D721Med (cell line): ENCODE measurements around the gene SLC25A21.

ENCODE experiments used
- DNase-seq: peaks from one replicate; pipeline ENCODE4 v3.0.0; 2011; ENCODE audit warnings: low spot score; ENCODE audit not compliant: insufficient read length
- FAIRE-seq: peaks from 2 replicates; lab custom pipeline; 2011; peaks lifted over from hg19 to GRCh38; lab: Jason Lieb, UNC
- CTCF ChIP-seq: IDR thresholded peaks from 2 replicates; pipeline ENCODE4 v1.5.1; 2012; ENCODE audit warnings: mild to moderate bottlenecking, control low read depth; ENCODE audit not compliant: insufficient read depth; ENCODE audit errors: missing control alignments

SLC25A21 gene

DNA sequence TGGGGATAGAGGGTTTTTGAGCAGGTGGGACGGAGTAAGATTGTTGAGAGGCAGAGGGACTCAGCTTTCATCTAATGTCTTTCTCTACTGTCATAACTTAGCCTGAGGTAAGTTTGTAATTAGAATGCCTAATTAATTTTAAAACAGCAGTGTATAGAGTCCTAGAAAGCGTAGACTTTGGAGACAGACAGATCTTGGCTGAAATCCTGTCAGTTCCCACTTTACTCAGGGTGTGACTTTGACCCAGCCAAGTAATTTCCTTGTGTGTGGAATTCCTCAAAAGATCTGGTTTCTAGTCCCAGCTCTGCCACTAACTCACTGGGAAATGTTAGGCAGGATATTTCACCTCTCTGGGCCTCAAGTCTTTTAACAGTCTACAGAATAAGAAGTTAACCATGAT lies 74.3 kb downstream of the SLC25A21 start:
- no peak for TF ChIP-seq CTCF
- FAIRE-seq (no peak), DNase-seq (no peak)

- DNase-seq (no peak), FAIRE-seq (no peak)
- no peak for TF ChIP-seq CTCF
Observed at GRCh38 chr14:37094502-37094901, 77.9 kb downstream of the SLC25A21 start.

DNA sequence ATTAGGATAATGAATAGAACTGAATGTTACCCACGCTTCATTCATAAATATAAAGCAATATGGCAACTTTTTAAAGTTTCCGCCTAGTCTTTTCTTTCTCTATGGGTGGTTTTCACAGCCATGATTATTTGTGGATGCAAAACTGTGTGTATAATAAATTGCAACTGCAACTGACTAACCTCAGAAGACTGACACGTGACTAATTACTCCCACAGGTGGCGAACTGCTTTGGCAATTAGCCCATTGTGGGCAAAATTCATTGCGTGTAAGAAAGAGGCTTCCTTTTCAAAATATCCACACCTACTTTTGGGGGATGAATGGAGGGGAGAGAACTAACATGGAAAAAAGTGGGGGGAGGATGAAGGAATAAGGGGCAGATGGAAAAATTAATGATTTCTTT lies 79.0 kb downstream of the SLC25A21 start:
- FAIRE-seq = no peak

DNA sequence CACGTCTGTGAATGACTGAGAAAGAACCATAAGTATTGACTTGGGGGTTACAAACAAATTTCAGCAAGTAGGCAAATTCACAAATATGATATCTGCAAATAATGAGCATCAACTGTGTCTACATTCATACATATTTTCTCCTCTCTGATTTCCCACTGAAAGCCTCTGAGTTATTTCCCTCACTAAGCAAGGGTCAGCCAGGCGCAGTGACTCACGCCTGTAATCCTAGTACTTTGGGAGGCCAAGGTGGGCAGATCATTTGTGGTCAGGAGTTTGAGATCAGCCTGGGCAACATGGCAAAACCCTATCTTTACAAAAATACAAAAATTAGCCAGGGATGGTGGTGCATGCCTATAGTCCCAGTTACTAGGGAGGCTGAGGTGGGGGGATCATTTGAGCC lies 80.8 kb downstream of the SLC25A21 start:
- no peak for FAIRE-seq
- DNase-seq = no peak
- TF ChIP-seq CTCF = no peak

More for the DNA sequence above, 79.0 kb downstream of the SLC25A21 start:
- DNase-seq = no peak
- TF ChIP-seq CTCF = no peak

- no peak for TF ChIP-seq CTCF
- no peak for FAIRE-seq
- no peak for DNase-seq
Observed at GRCh38 chr14:37090026-37090425, 82.4 kb downstream of the SLC25A21 start.

DNA sequence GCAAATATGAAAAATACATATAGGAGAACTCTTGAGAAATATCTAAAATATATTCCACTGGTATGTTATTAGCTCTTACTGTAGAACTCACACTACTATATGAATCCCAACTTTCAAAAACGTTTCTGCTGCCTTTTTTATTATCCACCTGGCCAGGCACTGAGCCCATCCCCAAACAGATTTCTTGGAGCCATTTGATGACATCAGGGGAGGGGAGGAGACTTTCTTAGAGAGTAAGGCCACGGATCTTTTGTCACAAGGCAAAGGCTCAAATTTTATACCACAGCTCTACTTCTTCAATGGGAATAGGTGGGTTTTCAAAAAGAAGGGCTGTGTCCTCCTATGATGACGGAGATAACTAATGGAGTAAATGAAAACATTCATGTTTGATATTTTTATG lies 83.0 kb downstream of the SLC25A21 start:
- TF ChIP-seq CTCF = no peak
- DNase-seq = no peak
- FAIRE-seq = no peak

DNA sequence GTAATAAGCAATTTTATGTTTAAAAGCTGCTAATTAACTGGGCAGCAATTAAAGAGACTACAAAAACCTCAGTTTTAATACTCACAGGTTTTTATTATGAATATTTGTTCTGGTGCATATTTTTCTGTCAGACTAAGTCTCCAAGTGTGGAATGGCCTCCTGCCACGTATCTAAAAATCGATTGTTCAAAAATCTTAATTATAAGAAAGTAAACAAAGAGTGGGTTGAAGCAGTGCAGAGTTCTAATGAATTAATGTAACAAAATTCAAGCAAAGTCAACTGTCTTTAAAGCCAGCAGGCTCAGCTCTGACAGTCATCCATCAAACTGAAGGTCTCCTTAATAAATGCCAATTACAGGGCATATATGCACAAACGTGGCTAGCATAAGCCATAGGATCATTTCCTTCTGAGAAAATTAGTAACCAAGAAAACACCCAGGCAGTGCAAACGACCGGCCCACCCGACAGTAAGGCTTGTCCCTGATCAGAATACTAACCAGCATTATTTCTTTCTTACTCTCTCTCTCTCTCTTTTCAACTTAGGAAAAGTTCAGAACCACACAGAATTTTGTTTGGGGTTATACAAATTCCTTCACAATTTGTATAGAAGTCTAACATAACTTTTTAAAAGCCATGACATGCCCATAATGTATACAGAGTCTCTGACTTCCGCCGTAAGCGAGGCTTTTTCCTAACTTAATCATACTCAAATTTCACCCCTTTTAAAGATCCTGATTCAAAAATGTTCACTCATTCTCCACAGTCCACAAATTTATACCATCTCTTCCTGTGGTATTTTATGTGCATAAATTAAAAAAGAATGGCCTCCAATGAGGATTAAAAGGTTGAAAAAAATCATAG lies 83.8 kb downstream of the SLC25A21 start:
- FAIRE-seq (no peak), DNase-seq (no peak)
- no peak for TF ChIP-seq CTCF
